B cell (primary cell): Measurements from ENCODE around the gene TMEM87A. TPM values are rescaled to one million over a fixed set of nuclear protein-coding genes. Genes with fewer than 3 reads are reported as not detected.
"Not testable (repeated sequence)": the region's sequence is repeated elsewhere in the genome, so short reads cannot be mapped to it uniquely, and the experiment has no call there.

Experiments used
- ATAC-seq: fragments of 200-7000 bp; cut with Tn5 transposase; one replicate; pipeline ENCODE4 v1.10.0; 2021; ENCODE audit warnings: low read depth, mild to moderate bottlenecking, moderate number of reproducible peaks, moderate library complexity
- CTCF ChIA-PET: fragments of 350-600 bp; sonication (Branson Sonifier 250); formaldehyde crosslinking; loops from one replicate; lab custom pipeline; 2021; ENCODE audit warnings: antibody characterized with exemption, inconsistent platforms; lab: Charles Lee
- POLR2A ChIA-PET: fragments of 350-600 bp; sonication (Branson Sonifier 250); formaldehyde crosslinking; loops from one replicate; lab custom pipeline; 2021; ENCODE audit warnings: antibody characterized with exemption; lab: Charles Lee
- DNase-seq: peaks from one replicate; pipeline ENCODE4 v3.0.0; 2013
- H2AFZ ChIP-seq: 2 replicates; pipeline ENCODE4 v1.6.1; 2012; ENCODE audit warnings: mild to moderate bottlenecking, low read depth, low read length; ENCODE audit not compliant: insufficient read depth, poor library complexity, severe bottlenecking
- H3K27ac ChIP-seq, 2 donors: 1 replicate in 1 of 2; 2 replicates in 1 of 2; pipeline ENCODE4 v1.5.1; 2012 to 2013; ENCODE audit warnings: low read length in 2 of 2, mild to moderate bottlenecking in 2 of 2, moderate library complexity in 1 of 2
- H3K27me3 ChIP-seq, 4 experiments: fragments of 200-600 bp in 1 of 4; sonication (generic) in 1 of 4; replicated peaks in 1 of 4; 1 replicate in 2 of 4; 2 replicates in 2 of 4; pipeline versions ENCODE4 v1.6.1 to v1.7.0; 2013 to 2016; ENCODE audit warnings: low read length in 3 of 4, mild to moderate bottlenecking in 2 of 4, mixed read lengths in 1 of 4, moderate library complexity in 1 of 4; ENCODE audit not compliant: insufficient read depth in 4 of 4, control insufficient read depth in 3 of 4; ENCODE audit errors: control extremely low read depth in 1 of 4
- H3K36me3 ChIP-seq, 2 experiments: replicated peaks in 1 of 2; 1 replicate in 1 of 2; 2 replicates in 1 of 2; pipeline versions ENCODE4 v1.6.1 to v1.7.1; 2013; ENCODE audit warnings: low read length in 1 of 2; ENCODE audit not compliant: insufficient read depth in 2 of 2, control insufficient read depth in 1 of 2; ENCODE audit errors: control extremely low read depth in 1 of 2, extremely low read depth in 1 of 2
- H3K4me1 ChIP-seq, 2 donors: fragments of 200-600 bp in 1 of 2; sonication (generic) in 1 of 2; 1 replicate in 1 of 2; 2 replicates in 1 of 2; pipeline versions ENCODE4 v1.5.1 to v1.6.1; 2013 to 2017; ENCODE audit warnings: low read length in 2 of 2; ENCODE audit not compliant: control insufficient read depth in 2 of 2, insufficient read depth in 2 of 2
- H3K4me2 ChIP-seq: replicated peaks from 2 replicates; pipeline ENCODE3; 2012; ENCODE audit warnings: mild to moderate bottlenecking, low read depth, low read length; ENCODE audit not compliant: poor library complexity, severe bottlenecking
- H3K4me3 ChIP-seq, 5 experiments: fragments of 200-600 bp in 1 of 5; sonication (generic) in 1 of 5; 1 replicate in 3 of 5; 2 replicates in 2 of 5; pipeline versions ENCODE4 v1.5.1 to v1.7.0; 2011 to 2016; ENCODE audit warnings: low read length in 4 of 5, mild to moderate bottlenecking in 4 of 5, low read depth in 2 of 5, control low read depth in 1 of 5, moderate library complexity in 1 of 5; ENCODE audit not compliant: insufficient read depth in 1 of 5; ENCODE audit errors: control extremely low read depth in 1 of 5, extremely low read depth in 1 of 5
- H3K79me2 ChIP-seq: fragments of 200-600 bp; sonication (generic); one replicate; pipeline ENCODE4 v1.6.0; 2016; ENCODE audit warnings: low read length; ENCODE audit not compliant: control insufficient read depth, insufficient read depth
- H3K9ac ChIP-seq: fragments of 200-600 bp; sonication (generic); 2 replicates; pipeline ENCODE4 v1.6.1; 2017; ENCODE audit warnings: mild to moderate bottlenecking, low read length, moderate library complexity
- H3K9me3 ChIP-seq, 3 donors: one replicate each; pipeline versions ENCODE4 v1.6.1 to v1.7.1; 2013; ENCODE audit warnings: low read length in 2 of 3; ENCODE audit not compliant: control insufficient read depth in 2 of 3, insufficient read depth in 1 of 3; ENCODE audit errors: control extremely low read depth in 1 of 3
- H4K20me1 ChIP-seq: 2 replicates; pipeline ENCODE4 v1.6.0; 2012; ENCODE audit warnings: mild to moderate bottlenecking, low read length; ENCODE audit not compliant: insufficient read depth, control insufficient read depth, poor library complexity, severe bottlenecking
- H3K27ac Mint-ChIP-seq: one replicate; pipeline ENCODE4 v1.8.0; 2021; ENCODE audit warnings: mixed read lengths
- H3K27me3 Mint-ChIP-seq: one replicate; pipeline ENCODE4 v1.8.0; 2021; ENCODE audit warnings: mixed read lengths
- H3K4me1 Mint-ChIP-seq: one replicate; pipeline ENCODE4 v1.8.0; 2021; ENCODE audit warnings: mixed read lengths
- H3K4me3 Mint-ChIP-seq: one replicate; pipeline ENCODE4 v1.8.0; 2021; ENCODE audit warnings: mixed read lengths
- H3K9me3 Mint-ChIP-seq: one replicate; pipeline ENCODE4 v1.8.0; 2022; ENCODE audit warnings: mixed read lengths; ENCODE audit not compliant: insufficient read depth
- EZH2 ChIP-seq: IDR thresholded peaks from 2 replicates; pipeline ENCODE4 v1.6.1; 2012; ENCODE audit warnings: borderline replicate concordance, low read depth, mild to moderate bottlenecking, moderate library complexity, low read length; ENCODE audit not compliant: insufficient read depth, poor library complexity, severe bottlenecking
- WGBS: methylation state at CpG from one replicate; pipeline ENCODE4 v1.1.5; 2013; ENCODE audit warnings: missing lambda C conversion rate; ENCODE audit not compliant: insufficient coverage; 5-methylcytosine and 5-hydroxymethylcytosine counted together
- intact Hi-C: fragments of 100-400 bp; cut with micrococcal nuclease; formaldehyde crosslinking; loops from one replicate; pipeline ENCODE4 v1.10.0; 2022
- polyA plus RNA-seq: library from polyadenylated mRNA; depleted of rRNA; stranded (reverse); fragments of >200 nt; gene quantifications from 2 replicates; pipeline ENCODE4 v1.2.3, GENCODE V29; 2012
- total RNA-seq, 2 donors: library from RNA; stranded (reverse); fragments of 120-200 nt in 1 of 2; gene quantifications; 1 replicate in 1 of 2; 2 replicates in 1 of 2; pipeline versions ENCODE4 v1.2.3 to v1.2.4, GENCODE V29; 2013 to 2022
- TF ChIP-seq, protein P1 (sequence below): fragments of 200-600 bp; IDR thresholded peaks from one replicate; pipeline ENCODE4 v1.8.0; 2022; ENCODE audit warnings: antibody characterized with exemption, mild to moderate bottlenecking

TMEM87A gene
- total and polyA plus RNA-seq, 2 donors (not counting 1 experiment from before 2014, with no cell fraction given), result 14.5 to 61.5 TPM

DNA sequence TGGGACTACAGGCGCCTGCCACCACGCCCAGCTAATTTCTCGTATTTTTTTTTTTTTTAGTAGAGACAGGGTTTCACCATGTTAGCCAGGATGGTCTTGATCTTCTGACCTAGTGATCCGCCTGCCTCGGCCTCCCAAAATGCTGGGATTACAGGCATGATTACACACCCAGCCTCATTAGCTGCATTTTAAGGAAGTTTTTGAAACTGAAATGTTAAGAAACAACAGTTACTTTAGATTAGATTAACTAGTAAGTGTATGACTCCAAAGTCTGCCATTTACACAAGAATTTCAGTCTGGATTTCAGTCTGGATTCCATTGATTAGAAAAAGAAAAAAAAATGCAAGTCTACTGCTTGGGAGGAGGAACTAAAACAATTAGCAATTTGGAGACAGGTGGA is 40.6 kb downstream of the TMEM87A start:
- Histone ChIP-seq H3K27me3 (no peaks in the 10 kb centered on the region), H3K9ac (no peak overlapping the region), H3K4me3 (no peak overlapping the region), H3K4me2 (no peak overlapping the region), H3K4me1 (no peaks in the 10 kb centered on the region), H3K79me2 (no peaks in the 10 kb centered on the region), H3K27ac (no peak overlapping the region), H4K20me1 (no peaks in the 10 kb centered on the region), H3K9me3 (no peaks in the 10 kb centered on the region), H2AFZ (no peak overlapping the region), H3K36me3 (peaks cover 21 to 77% of the 10 kb centered on the region in 2 experiments)
- DNase-seq, result no peak
- Mint-ChIP-seq H3K9me3 (no peaks in the 10 kb centered on the region), H3K27ac (no peak overlapping the region), H3K27me3 (no peaks in the 10 kb centered on the region), H3K4me3 (no peak overlapping the region), H3K4me1 (no peaks in the 10 kb centered on the region)
- ATAC-seq, result no peak
- intact Hi-C loops, result no loop called here
- ChIA-PET CTCF (no interaction called here), POLR2A (no interaction called here)
- TF ChIP-seq EZH2, result no peak
- TF ChIP-seq, protein P1, sequence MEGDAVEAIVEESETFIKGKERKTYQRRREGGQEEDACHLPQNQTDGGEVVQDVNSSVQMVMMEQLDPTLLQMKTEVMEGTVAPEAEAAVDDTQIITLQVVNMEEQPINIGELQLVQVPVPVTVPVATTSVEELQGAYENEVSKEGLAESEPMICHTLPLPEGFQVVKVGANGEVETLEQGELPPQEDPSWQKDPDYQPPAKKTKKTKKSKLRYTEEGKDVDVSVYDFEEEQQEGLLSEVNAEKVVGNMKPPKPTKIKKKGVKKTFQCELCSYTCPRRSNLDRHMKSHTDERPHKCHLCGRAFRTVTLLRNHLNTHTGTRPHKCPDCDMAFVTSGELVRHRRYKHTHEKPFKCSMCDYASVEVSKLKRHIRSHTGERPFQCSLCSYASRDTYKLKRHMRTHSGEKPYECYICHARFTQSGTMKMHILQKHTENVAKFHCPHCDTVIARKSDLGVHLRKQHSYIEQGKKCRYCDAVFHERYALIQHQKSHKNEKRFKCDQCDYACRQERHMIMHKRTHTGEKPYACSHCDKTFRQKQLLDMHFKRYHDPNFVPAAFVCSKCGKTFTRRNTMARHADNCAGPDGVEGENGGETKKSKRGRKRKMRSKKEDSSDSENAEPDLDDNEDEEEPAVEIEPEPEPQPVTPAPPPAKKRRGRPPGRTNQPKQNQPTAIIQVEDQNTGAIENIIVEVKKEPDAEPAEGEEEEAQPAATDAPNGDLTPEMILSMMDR, result no peak
- no CpG with 5 or more reads among the region's 5 CpGs for WGBS

- Histone ChIP-seq H3K27me3 (no peaks in the 10 kb centered on the region), H3K9me3 (no peaks in the 10 kb centered on the region), H4K20me1 (no peaks in the 10 kb centered on the region), H3K4me3 (no peak overlapping the region), H3K4me1 (no peaks in the 10 kb centered on the region), H2AFZ (no peak overlapping the region), H3K9ac (no peak overlapping the region), H3K79me2 (no peaks in the 10 kb centered on the region), H3K27ac (no peak overlapping the region), H3K36me3 (peaks cover 27 to 77% of the 10 kb centered on the region in 2 experiments), H3K4me2 (no peak overlapping the region)
- TF ChIP-seq EZH2, result no peak
- TF ChIP-seq, protein P1, result no peak
- H3K4me1 Mint-ChIP-seq, result no peaks in the 10 kb centered on the region
- DNase-seq, result no peak
- H3K27ac Mint-ChIP-seq, result no peak overlapping the region
- CTCF ChIA-PET, result no interaction called here
- H3K27me3 Mint-ChIP-seq, result no peaks in the 10 kb centered on the region
- no peaks in the 10 kb centered on the region for H3K9me3 Mint-ChIP-seq
- WGBS, result no CpG with 5 or more reads among the region's 1 CpG
- H3K4me3 Mint-ChIP-seq, result no peak overlapping the region
- no peak for ATAC-seq
- intact Hi-C loops, result no loop called here
- POLR2A ChIA-PET, result no interaction called here
Observed at GRCh38 chr15:42231088-42231487, 42.1 kb downstream of the TMEM87A start.

DNA sequence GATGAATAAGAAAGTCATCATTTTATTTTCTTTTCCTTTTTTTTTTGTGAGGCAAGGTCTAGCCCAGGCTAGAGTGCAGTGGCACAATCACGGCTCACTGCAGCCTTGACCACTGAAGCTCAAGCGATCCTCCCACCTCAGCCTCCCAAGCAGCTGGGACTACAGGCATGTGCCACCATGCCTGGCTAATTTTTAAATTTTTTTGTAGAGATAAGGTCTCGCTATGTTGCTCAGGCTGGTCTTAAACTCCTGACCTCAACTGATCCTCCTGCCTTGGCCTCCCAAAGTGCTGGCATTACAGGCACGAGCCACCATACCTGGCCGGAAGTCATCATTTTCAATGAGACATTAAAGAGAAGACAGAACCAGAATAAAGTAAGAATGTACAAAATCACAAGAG is 44.3 kb downstream of the TMEM87A start:
- H3K4me1 ChIP-seq, H3K27me3 Mint-ChIP-seq, ATAC-seq, H3K9me3 Mint-ChIP-seq, H3K4me3 ChIP-seq, POLR2A ChIA-PET, H4K20me1 ChIP-seq, H3K4me3 Mint-ChIP-seq, H3K9me3 ChIP-seq, H3K27me3 ChIP-seq, H3K4me1 Mint-ChIP-seq, CTCF ChIA-PET, H3K27ac ChIP-seq, H3K4me2 ChIP-seq, H3K9ac ChIP-seq, intact Hi-C loops, H2AFZ ChIP-seq, DNase-seq, H3K79me2 ChIP-seq, H3K27ac Mint-ChIP-seq: not testable (repeated sequence)
- peaks cover 28 to 78% of the 10 kb centered on the region in 2 experiments for H3K36me3 ChIP-seq
- no CpG with 5 or more reads among the region's 5 CpGs for WGBS
